Neural progenitor cell (in vitro differentiated cells): Measurements from ENCODE around the gene MYCBP2. TPM values are rescaled to one million over a fixed set of nuclear protein-coding genes. Genes with fewer than 3 reads are reported as not detected.

ENCODE experiments used
- DNase-seq: peaks from one replicate; pipeline ENCODE4 v3.0.0-alpha.2; 2016; ENCODE audit warnings: low spot score
- H2AFZ ChIP-seq: fragments of 200-600 bp; sonication (generic); replicated peaks from 2 replicates; pipeline ENCODE4 v1.6.1; 2016; ENCODE audit warnings: antibody characterized with exemption
- H3F3A ChIP-seq: fragments of 200-600 bp; sonication (generic); 2 replicates; pipeline ENCODE4 v1.6.1; 2016; ENCODE audit warnings: antibody characterized with exemption, low read depth
- H3K27ac ChIP-seq: fragments of 200-600 bp; sonication (generic); 2 replicates; pipeline ENCODE4 v1.5.1; 2016; ENCODE audit warnings: mild to moderate bottlenecking
- H3K27me3 ChIP-seq: fragments of 200-600 bp; sonication (generic); 2 replicates; pipeline ENCODE4 v1.6.1; 2016; ENCODE audit warnings: mild to moderate bottlenecking, moderate library complexity
- H3K36me3 ChIP-seq: fragments of 200-600 bp; sonication (generic); 2 replicates; pipeline ENCODE4 v1.5.1; 2016
- H3K4me1 ChIP-seq: fragments of 200-600 bp; sonication (generic); 2 replicates; pipeline ENCODE4 v1.6.1; 2016; ENCODE audit warnings: mixed run types
- H3K4me2 ChIP-seq: fragments of 200-600 bp; sonication (generic); 2 replicates; pipeline ENCODE4 v1.6.1; 2016
- H3K4me3 ChIP-seq: fragments of 200-600 bp; sonication (generic); 2 replicates; pipeline ENCODE4 v1.5.1; 2016
- H3K79me2 ChIP-seq: fragments of 200-600 bp; sonication (generic); 2 replicates; pipeline ENCODE4 v1.6.1; 2016; ENCODE audit warnings: low read depth
- H3K9ac ChIP-seq: fragments of 200-600 bp; sonication (generic); 2 replicates; pipeline ENCODE4 v1.6.1; 2016
- H3K9me3 ChIP-seq: fragments of 200-600 bp; sonication (generic); 2 replicates; pipeline ENCODE4 v1.5.1; 2016; ENCODE audit warnings: low read depth
- H4K20me1 ChIP-seq: fragments of 200-600 bp; sonication (generic); 2 replicates; pipeline ENCODE4 v1.6.1; 2016; ENCODE audit warnings: low read depth
- H3K27ac Mint-ChIP-seq: 3 replicates; pipeline ENCODE4 v1.8.0; 2021; ENCODE audit warnings: mixed read lengths
- H3K27me3 Mint-ChIP-seq: 2 replicates; pipeline ENCODE4 v1.8.0; 2022; ENCODE audit warnings: low read depth, mild to moderate bottlenecking, inconsistent platforms, moderate library complexity, mixed read lengths; ENCODE audit not compliant: insufficient read depth
- H3K36me3 Mint-ChIP-seq: 3 replicates; pipeline ENCODE4 v1.8.0; 2021; ENCODE audit warnings: mixed read lengths
- H3K4me1 Mint-ChIP-seq: 3 replicates; pipeline ENCODE4 v1.8.0; 2021; ENCODE audit warnings: mixed read lengths
- H3K4me3 Mint-ChIP-seq: 3 replicates; pipeline ENCODE4 v1.8.0; 2021; ENCODE audit warnings: mild to moderate bottlenecking, moderate library complexity, mixed read lengths
- H3K9me3 Mint-ChIP-seq: 3 replicates; pipeline ENCODE4 v1.8.0; 2020; ENCODE audit warnings: mixed read lengths
- CTCF ChIP-seq: fragments of 200-600 bp; sonication (generic); IDR thresholded peaks from 2 replicates; pipeline ENCODE4 v1.5.1; 2017; ENCODE audit warnings: antibody characterized with exemption, mild to moderate bottlenecking
- EZH2 ChIP-seq: fragments of 200-600 bp; sonication (generic); IDR thresholded peaks from 2 replicates; pipeline ENCODE4 v1.6.1; 2017; ENCODE audit warnings: antibody characterized with exemption, mild to moderate bottlenecking, moderate library complexity
- EZH2phosphoT487 ChIP-seq: fragments of 200-600 bp; sonication (generic); IDR thresholded peaks from 2 replicates; pipeline ENCODE4 v1.6.1; 2017; ENCODE audit warnings: antibody characterized with exemption
- total RNA-seq: library from RNA; depleted of rRNA; stranded (reverse); fragments of >200 nt; gene quantifications from 2 replicates; pipeline ENCODE4 v1.2.3, GENCODE V29; 2015; ENCODE audit warnings: low replicate concordance

Gene MYCBP2
- total RNA-seq, 1 donor from 2014 or later = 37.8 TPM

- Histone ChIP-seq H3K4me2 (no peak overlapping the region), H3K79me2 (no peaks in the 10 kb centered on the region), H3K4me1 (no peaks in the 10 kb centered on the region), H3K27ac (no peak overlapping the region), H3K4me3 (no peak overlapping the region), H4K20me1 (no peaks in the 10 kb centered on the region), H3K36me3 (no peaks in the 10 kb centered on the region), H2AFZ (no peak overlapping the region), H3K9me3 (no peaks in the 10 kb centered on the region), H3F3A (no peaks in the 10 kb centered on the region), H3K9ac (no peak overlapping the region), H3K27me3 (no peaks in the 10 kb centered on the region)
- TF ChIP-seq EZH2 (no peak), CTCF (no peak), EZH2phosphoT487 (no peak)
- DNase-seq = no peak
- Mint-ChIP-seq H3K27ac (no peak overlapping the region), H3K27me3 (peaks cover 2% of the 10 kb centered on the region), H3K36me3 (no peaks in the 10 kb centered on the region), H3K9me3 (peaks cover 2% of the 10 kb centered on the region), H3K4me3 (no peak overlapping the region), H3K4me1 (no peaks in the 10 kb centered on the region)
Observed at GRCh38 chr13:77034881-77035280, 292.0 kb downstream of the MYCBP2 start.

GRCh38 chr13:77033717-77034302 is 293.1 kb downstream of the MYCBP2 start:
- no peak overlapping the region for H3K4me3 ChIP-seq
- H3K27ac Mint-ChIP-seq = no peak overlapping the region
- H3K36me3 Mint-ChIP-seq = no peaks in the 10 kb centered on the region
- no peaks in the 10 kb centered on the region for H3K4me1 Mint-ChIP-seq
- no peak overlapping the region for H2AFZ ChIP-seq
- H3K4me1 ChIP-seq = no peaks in the 10 kb centered on the region
- H3K36me3 ChIP-seq = no peaks in the 10 kb centered on the region
- peaks cover 4% of the 10 kb centered on the region for H3K9me3 Mint-ChIP-seq
- H4K20me1 ChIP-seq = no peaks in the 10 kb centered on the region
- no peaks in the 10 kb centered on the region for H3F3A ChIP-seq
- no peak for TF ChIP-seq EZH2phosphoT487
- no peak for TF ChIP-seq CTCF
- TF ChIP-seq EZH2 = no peak
- H3K27me3 Mint-ChIP-seq = peaks cover 2% of the 10 kb centered on the region
- H3K27me3 ChIP-seq = no peaks in the 10 kb centered on the region
- H3K27ac ChIP-seq = no peak overlapping the region
- H3K4me2 ChIP-seq = no peak overlapping the region
- DNase-seq = no peak
- no peaks in the 10 kb centered on the region for H3K9me3 ChIP-seq
- no peak overlapping the region for H3K4me3 Mint-ChIP-seq
- no peak overlapping the region for H3K9ac ChIP-seq
- H3K79me2 ChIP-seq = no peaks in the 10 kb centered on the region

GRCh38 chr13:77031656-77032243 is 295.1 kb downstream of the MYCBP2 start:
- H3F3A ChIP-seq = peaks cover 12% of the 10 kb centered on the region
- H3K36me3 ChIP-seq = no peaks in the 10 kb centered on the region
- no peak for DNase-seq
- no peaks in the 10 kb centered on the region for H3K27me3 ChIP-seq
- no peaks in the 10 kb centered on the region for H4K20me1 ChIP-seq
- no peak overlapping the region for H3K27ac ChIP-seq
- H3K4me3 ChIP-seq = no peak overlapping the region
- no peaks in the 10 kb centered on the region for H3K36me3 Mint-ChIP-seq
- H3K4me2 ChIP-seq = no peak overlapping the region
- H2AFZ ChIP-seq = no peak overlapping the region
- peaks cover 10% of the 10 kb centered on the region for H3K4me1 ChIP-seq
- peaks cover 4% of the 10 kb centered on the region for H3K9me3 Mint-ChIP-seq
- H3K4me3 Mint-ChIP-seq = no peak overlapping the region
- peaks cover 2% of the 10 kb centered on the region for H3K27me3 Mint-ChIP-seq
- no peak for TF ChIP-seq EZH2phosphoT487
- TF ChIP-seq EZH2 = no peak
- no peak for TF ChIP-seq CTCF
- H3K4me1 Mint-ChIP-seq = peaks cover 7% of the 10 kb centered on the region
- H3K9ac ChIP-seq = no peak overlapping the region
- H3K9me3 ChIP-seq = no peaks in the 10 kb centered on the region
- no peak overlapping the region for H3K27ac Mint-ChIP-seq
- H3K79me2 ChIP-seq = peaks cover 1% of the 10 kb centered on the region
